Measurements from ENCODE around the gene CRLF1. TPM values are rescaled to one million over a fixed set of nuclear protein-coding genes. Genes with fewer than 3 reads are reported as not detected.

The CRLF1 gene
- total RNA-seq, 1 donor from 2014 or later, result 1.5 TPM

GRCh38 chr19:18639706-18640243, 33.2 kb upstream of the CRLF1 start:
- no peak for TF ChIP-seq CTCF (conservative IDR thresholded peaks at IDR 0.05)
- H3K4me1 Mint-ChIP-seq, result peaks cover 25% of the 10 kb centered on the region
- no peaks in the 10 kb centered on the region for H3K36me3 Mint-ChIP-seq (ENCODE audit: low read depth)
- H3K27me3 Mint-ChIP-seq (ENCODE audit: low read depth), result no peaks in the 10 kb centered on the region
- H3K27ac Mint-ChIP-seq (ENCODE audit: unreplicated experiment), result no peak overlapping the region
- no peak for DNase-seq (ENCODE audit: low read depth, low spot score)
- no peaks in the 10 kb centered on the region for H3K9me3 Mint-ChIP-seq
- H3K4me3 Mint-ChIP-seq, result peak overlapping the region; percentile 46

- DNase-seq (ENCODE audit: low read depth, low spot score), result no peak
- Mint-ChIP-seq H3K4me3 (peak overlapping the region; percentile 97), H3K4me1 (peaks cover 21% of the 10 kb centered on the region), H3K27me3 (ENCODE audit: low read depth) (no peaks in the 10 kb centered on the region), H3K27ac (ENCODE audit: unreplicated experiment) (peak overlapping the region; percentile 67), H3K36me3 (ENCODE audit: low read depth) (no peaks in the 10 kb centered on the region), H3K9me3 (no peaks in the 10 kb centered on the region)
- no peak for TF ChIP-seq CTCF (conservative IDR thresholded peaks at IDR 0.05)
Measured at GRCh38 chr19:18637673-18638630, 31.4 kb upstream of the CRLF1 start.

- H3K4me1 Mint-ChIP-seq, result peaks cover 21% of the 10 kb centered on the region
- H3K27me3 Mint-ChIP-seq (ENCODE audit: low read depth), result no peaks in the 10 kb centered on the region
- H3K36me3 Mint-ChIP-seq (ENCODE audit: low read depth), result no peaks in the 10 kb centered on the region
- DNase-seq (ENCODE audit: low read depth, low spot score), result no peak
- peak within 1 kb of the TSS; percentile 97 for H3K4me3 Mint-ChIP-seq
- H3K27ac Mint-ChIP-seq (ENCODE audit: unreplicated experiment), result peak within 1 kb of the TSS; percentile 27
- no peak for TF ChIP-seq CTCF (conservative IDR thresholded peaks at IDR 0.05)
- no peaks in the 10 kb centered on the region for H3K9me3 Mint-ChIP-seq
Measured at GRCh38 chr19:18636969-18637629, 30.5 kb upstream of the CRLF1 start, which contains the start of gene KLHL26. KLHL26 (plus strand) TSS chr19:18637028; CDS start chr19:18637055, 27 bp downstream.

- Mint-ChIP-seq H3K36me3 (ENCODE audit: low read depth) (no peaks in the 10 kb centered on the region), H3K27me3 (ENCODE audit: low read depth) (no peaks in the 10 kb centered on the region), H3K9me3 (no peaks in the 10 kb centered on the region), H3K27ac (ENCODE audit: unreplicated experiment) (no peak overlapping the region), H3K4me3 (peak overlapping the region; percentile 97), H3K4me1 (peaks cover 21% of the 10 kb centered on the region)
- TF ChIP-seq CTCF (conservative IDR thresholded peaks at IDR 0.05), result no peak
- DNase-seq (ENCODE audit: low read depth, low spot score), result peak; percentile 99
Measured at GRCh38 chr19:18636183-18636968, 29.8 kb upstream of the CRLF1 start.

GRCh38 chr19:18635831-18636182, 29.2 kb upstream of the CRLF1 start:
- Mint-ChIP-seq H3K4me3 (peak overlapping the region; percentile 97), H3K27ac (ENCODE audit: unreplicated experiment) (no peak overlapping the region), H3K36me3 (ENCODE audit: low read depth) (no peaks in the 10 kb centered on the region), H3K9me3 (no peaks in the 10 kb centered on the region), H3K4me1 (peaks cover 21% of the 10 kb centered on the region), H3K27me3 (ENCODE audit: low read depth) (no peaks in the 10 kb centered on the region)
- no peak for DNase-seq (ENCODE audit: low read depth, low spot score)
- TF ChIP-seq CTCF (conservative IDR thresholded peaks at IDR 0.05), result no peak

Data from neural crest cell (in vitro differentiated cells).